GM19395 (cell line): ENCODE results near the gene COL6A3.
"Not testable (repeated sequence)": the region's sequence is repeated elsewhere in the genome, so short reads cannot be mapped to it uniquely, and the experiment has no call there.

Source experiments
- ATAC-seq: cut with Tn5 transposase; IDR thresholded peaks from one replicate; pipeline ENCODE4 v1.9.1; 2021; ENCODE audit warnings: mild to moderate bottlenecking, moderate library complexity; ENCODE audit not compliant: unreplicated experiment

Gene COL6A3

DNA sequence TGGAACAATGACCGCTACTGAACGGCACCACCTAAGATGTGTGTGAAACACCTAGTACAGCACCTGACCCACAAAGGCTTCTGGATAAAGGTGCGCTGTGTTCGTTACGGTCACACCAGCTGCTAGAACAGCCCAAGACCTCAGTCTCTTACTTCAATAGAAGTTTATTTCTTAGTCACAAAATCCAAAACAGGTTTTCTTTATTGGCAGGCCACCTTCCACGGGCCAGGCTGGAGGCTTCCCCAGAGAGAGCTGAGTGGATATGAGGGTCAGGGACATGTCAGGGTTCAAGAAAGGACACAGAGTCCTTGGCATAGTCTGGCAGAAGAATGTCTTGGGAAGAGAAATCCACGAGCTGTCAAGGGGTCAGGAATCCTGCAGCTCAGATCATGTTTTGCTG is 92.2 kb downstream of the COL6A3 start:
- ATAC-seq, result no peak

- ATAC-seq, result no peak
These were observed 93.0 kb downstream of the COL6A3 start for GRCh38 chr2:237320801-237321560.

- no peak for ATAC-seq
These were observed 94.1 kb downstream of the COL6A3 start for GRCh38 chr2:237319887-237320286.

DNA sequence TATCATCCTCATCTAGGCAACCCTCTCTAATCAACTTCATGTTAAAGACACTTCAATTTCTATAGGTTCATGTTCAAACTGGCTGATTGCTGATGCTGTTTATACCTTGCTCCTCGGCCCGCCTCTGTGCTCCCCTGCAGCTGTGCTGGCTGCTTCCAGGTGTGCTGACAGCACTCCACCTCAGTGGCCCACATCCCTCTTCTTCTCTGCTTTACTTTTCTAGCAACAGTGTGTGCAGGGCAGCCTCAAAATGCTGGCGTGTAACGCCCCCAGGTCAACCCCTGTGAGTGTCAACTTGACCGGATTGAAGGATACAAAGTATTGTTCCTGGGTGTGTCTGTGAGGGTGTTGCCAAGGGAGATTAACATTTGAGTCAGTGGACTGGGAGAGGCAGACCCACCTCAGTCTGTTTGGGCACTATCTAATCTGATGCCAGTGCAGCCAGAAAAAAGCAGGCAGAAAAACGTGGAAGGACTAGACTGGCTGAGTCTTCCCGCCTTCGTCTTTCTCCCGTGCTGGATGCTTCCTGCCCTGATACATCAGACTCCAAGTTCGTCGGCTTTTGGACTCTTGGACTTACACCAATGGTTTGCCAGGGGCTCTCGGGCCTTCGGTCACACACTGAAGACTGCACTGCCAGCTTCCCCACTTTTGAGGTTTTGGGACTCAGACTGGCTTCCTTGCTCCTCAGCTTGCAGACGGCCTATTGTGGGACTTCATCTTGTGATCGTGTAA is 94.7 kb downstream of the COL6A3 start:
- ATAC-seq, result no peak

DNA sequence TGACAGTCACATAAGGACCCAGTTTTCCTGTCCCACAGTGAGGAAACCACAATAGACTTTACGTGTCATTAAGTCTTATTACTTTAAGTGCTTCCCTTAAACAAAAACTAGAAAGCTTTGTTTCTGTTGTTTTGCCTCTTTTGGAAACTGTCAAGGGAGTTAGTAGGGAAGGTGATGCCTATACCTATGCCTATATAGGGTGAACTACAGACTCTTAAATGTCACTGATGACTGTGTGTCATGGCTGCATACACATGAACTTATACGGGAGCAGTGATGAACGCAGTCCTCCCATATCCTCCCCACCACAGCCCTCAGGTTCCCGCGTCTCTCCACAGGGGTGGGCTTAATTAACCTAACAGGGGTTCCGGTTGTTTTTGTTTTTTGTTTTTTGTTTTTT is 97.6 kb downstream of the COL6A3 start:
- no peak for ATAC-seq

DNA sequence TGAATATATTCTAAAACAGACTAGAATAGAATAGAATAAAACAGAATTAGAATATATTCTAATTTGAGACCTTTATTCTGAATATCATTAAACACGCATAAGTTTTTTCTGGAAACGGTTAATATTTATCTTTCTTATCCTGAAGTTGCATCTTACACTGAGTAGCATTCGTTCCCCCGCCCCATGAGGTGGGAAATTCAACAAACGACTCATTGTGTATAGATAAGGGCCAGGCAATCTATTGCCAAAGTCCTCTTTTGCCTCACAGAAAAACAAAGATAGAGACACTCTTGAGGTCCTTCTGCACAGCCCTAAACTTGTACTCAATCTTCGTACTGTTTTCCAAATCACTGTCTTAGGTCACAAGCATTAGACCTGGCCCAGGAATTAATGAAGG is 98.1 kb downstream of the COL6A3 start:
- no peak for ATAC-seq

- no peak for ATAC-seq
These were observed 98.7 kb downstream of the COL6A3 start for GRCh38 chr2:237315170-237315828.

GRCh38 chr2:237314681-237315080 is 99.3 kb downstream of the COL6A3 start:
- no peak for ATAC-seq

DNA sequence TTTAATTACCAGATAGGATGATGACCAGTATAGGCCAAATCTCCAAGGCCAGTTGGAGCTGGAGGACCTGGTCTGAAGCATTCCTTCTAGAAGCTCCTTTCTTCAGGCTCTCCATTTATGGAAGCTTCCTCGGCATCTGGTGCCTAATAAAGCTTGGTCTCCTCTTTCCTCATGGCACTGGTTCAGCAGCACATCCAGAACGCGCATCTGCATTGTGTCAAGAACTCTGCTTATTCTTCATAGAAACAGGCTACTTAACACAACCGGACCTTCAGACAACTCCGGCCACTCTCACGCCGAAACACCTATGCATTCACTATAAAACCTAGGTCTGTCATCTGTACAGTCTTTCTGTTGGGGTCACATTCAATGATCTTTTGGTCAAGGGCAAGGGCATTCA is 99.8 kb downstream of the COL6A3 start:
- ATAC-seq, result no peak

DNA sequence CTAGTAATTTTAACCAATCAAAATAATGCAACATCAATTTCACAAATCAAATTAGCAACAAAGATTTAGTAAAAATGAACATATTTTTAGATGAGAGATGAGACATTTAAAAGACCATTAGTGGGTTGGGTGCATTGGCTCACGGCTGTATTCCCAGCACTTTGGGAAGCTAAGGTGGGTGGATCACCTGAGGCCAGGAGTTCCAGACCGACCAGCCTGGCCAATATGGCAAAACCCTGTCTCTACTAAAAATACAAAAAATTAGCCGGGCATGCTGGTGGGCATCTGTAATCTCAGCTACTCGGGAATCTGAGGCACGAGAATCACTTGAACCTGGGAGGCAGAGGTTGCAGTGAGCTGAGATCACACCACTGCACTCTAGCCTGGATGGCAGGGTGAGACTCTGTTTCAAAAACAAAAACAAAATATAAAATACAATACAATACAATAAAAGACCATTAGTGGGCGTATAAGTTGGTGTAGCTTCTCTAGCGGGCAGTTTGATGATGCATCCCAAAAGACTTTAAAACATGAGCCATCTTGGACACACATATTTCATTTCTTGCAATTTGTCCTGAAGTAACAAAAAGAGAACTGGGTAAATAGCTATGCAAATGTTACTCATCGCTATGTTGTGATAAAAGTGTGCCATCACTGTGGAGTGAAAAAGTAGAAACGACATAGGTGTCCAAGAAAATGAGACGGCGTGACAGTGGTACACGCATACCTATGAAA is 101.8 kb downstream of the COL6A3 start:
- no peak for ATAC-seq

- ATAC-seq, result no peak
These were observed 103.3 kb downstream of the COL6A3 start for GRCh38 chr2:237310515-237311114.

GRCh38 chr2:237309416-237309815 is 104.5 kb downstream of the COL6A3 start:
- ATAC-seq, result no peak

DNA sequence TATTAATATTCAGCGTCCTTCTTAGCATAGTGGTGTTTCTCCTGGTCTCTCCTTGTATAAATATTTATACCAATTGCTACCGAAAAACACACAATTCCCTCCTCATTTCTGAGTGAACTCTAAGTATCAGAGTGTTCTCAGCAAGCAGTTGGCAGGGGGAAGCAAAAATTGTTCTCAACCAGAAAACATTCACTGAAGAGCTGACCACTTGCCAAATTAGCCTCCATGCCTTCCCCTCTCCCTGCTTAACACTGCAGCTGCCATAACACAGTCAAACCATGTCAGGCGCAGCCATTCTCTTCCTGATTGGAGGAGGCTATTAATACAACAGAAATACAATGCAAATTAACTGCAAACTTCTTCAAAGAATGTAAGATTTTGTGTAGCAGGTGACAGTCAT is 105.0 kb downstream of the COL6A3 start:
- ATAC-seq, result no peak

- no peak for ATAC-seq
These were observed 106.5 kb downstream of the COL6A3 start for GRCh38 chr2:237307474-237307873.

DNA sequence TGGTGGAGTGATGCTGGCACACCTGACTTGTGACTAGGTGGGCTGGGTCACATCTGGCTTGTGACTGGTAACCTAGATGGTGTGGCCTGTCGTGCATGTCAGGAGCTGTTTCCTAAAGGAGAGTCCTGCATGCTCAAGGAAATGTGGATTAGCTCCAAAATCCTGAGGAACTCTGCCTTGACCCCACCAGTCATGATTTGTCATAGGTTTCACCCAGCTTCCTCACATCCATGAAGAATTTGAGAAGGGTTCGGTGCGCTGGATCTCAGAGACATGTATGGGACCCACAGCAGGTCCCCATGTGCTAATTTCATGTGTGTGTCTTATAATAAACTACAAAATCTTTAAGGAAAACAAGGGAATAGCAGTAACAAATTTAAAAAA is 107.2 kb downstream of the COL6A3 start:
- no peak for ATAC-seq

DNA sequence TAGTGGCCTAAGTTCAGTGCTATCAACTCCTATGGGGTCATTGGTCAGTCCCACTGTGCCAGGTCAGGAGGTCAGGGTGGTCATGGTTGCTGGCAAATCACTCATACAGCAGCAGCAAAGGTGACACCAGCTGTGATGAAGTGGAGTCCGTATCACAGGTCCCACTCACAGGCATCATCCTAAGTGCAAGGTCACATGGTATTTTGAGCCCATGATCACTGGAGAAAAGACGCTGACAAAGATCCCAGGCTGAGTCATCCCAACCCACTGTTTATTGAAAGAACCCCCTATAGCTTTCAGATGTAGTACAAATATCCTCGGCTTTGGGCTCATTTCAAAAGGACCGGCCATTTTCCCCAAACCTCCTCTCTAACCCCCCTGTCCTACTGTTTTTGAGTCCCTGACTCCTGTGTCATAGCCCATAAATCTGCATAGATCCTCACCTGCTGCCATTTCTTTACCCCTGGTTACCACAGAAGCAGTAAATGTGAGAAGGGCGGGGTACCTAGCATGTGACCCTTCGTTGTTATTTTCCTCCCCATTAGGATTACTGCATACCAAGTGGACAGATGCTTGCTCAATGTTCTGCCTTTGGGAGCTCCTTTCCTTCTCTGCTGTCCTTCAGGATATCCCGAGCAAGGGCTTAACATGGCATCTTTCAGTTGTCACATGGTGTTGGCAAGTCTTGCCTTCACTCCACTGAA is 107.7 kb downstream of the COL6A3 start:
- no peak for ATAC-seq

GRCh38 chr2:237305579-237305978 is 108.4 kb downstream of the COL6A3 start:
- ATAC-seq, result no peak

DNA sequence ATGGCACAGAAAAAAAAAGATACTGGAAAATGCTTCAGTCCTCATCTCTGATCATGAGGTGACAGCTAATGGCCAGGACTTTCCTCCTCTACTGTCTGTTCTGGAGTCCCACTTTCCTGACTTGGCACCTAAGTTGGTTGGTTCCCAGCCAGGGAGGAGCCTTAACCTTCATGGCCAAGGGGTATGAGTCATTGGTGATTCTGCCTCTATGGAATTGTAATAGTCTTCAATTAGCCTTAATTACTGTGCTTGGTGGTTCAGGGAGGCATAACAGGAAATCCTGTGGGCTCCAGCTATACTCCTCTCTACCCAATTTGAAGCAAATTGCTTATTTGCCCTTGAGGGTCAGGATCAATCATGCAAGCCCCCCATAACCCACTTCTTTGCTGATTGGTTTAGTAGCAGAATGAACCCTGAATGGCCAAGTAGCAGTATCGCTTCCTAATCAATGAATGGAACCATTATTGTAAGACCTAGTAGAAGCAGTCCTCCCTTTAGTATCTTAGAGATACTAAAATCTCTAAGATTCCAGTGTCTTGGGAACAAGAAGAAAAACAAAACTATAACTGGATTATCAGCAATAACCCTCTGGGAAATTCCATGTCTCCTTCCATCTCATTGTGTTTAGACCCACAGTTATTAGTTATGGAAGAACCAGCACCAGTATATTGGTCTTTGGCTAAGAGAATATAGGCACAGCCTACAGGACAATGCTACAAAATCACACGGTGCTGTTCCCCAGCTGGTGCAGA is 109.0 kb downstream of the COL6A3 start:
- ATAC-seq, result no peak

- not testable (repeated sequence) for ATAC-seq
These were observed 110.7 kb downstream of the COL6A3 start for GRCh38 chr2:237303244-237303643.

GRCh38 chr2:237301595-237301994 is 112.4 kb downstream of the COL6A3 start:
- no peak for ATAC-seq
